GM18520 (cell line): Measurements from ENCODE around the gene SOX1.

Experiments used
- ATAC-seq: cut with Tn5 transposase; IDR thresholded peaks from one replicate; pipeline ENCODE4 v1.9.1; 2021; ENCODE audit not compliant: unreplicated experiment

SOX1 gene

GRCh38 chr13:112105244-112105681, 38.3 kb downstream of the SOX1 start:
- ATAC-seq, result no peak

- ATAC-seq, result no peak
Observed at GRCh38 chr13:112105892-112106291, 38.9 kb downstream of the SOX1 start.

- ATAC-seq, result no peak
Observed at GRCh38 chr13:112106478-112107141, 39.7 kb downstream of the SOX1 start.

GRCh38 chr13:112107289-112107688, 40.3 kb downstream of the SOX1 start:
- no peak for ATAC-seq

GRCh38 chr13:112110479-112110878, 43.5 kb downstream of the SOX1 start:
- ATAC-seq, result no peak

GRCh38 chr13:112111239-112111857, 44.4 kb downstream of the SOX1 start:
- ATAC-seq, result no peak

GRCh38 chr13:112112534-112113276, 45.8 kb downstream of the SOX1 start:
- no peak for ATAC-seq

GRCh38 chr13:112113348-112113747, 46.4 kb downstream of the SOX1 start:
- no peak for ATAC-seq

- no peak for ATAC-seq
Observed at GRCh38 chr13:112113851-112114250, 46.9 kb downstream of the SOX1 start.

GRCh38 chr13:112114391-112114790, 47.4 kb downstream of the SOX1 start:
- no peak for ATAC-seq

- ATAC-seq, result no peak
Observed at GRCh38 chr13:112115403-112116091, 48.6 kb downstream of the SOX1 start.

- ATAC-seq, result no peak
Observed at GRCh38 chr13:112116187-112116950, 49.4 kb downstream of the SOX1 start.

GRCh38 chr13:112117258-112117954, 50.5 kb downstream of the SOX1 start:
- ATAC-seq, result no peak

GRCh38 chr13:112117955-112118302, 51.0 kb downstream of the SOX1 start:
- no peak for ATAC-seq

GRCh38 chr13:112118451-112119064, 51.6 kb downstream of the SOX1 start:
- ATAC-seq, result no peak

- no peak for ATAC-seq
Observed at GRCh38 chr13:112119192-112120030, 52.5 kb downstream of the SOX1 start.

GRCh38 chr13:112120031-112120373, 53.1 kb downstream of the SOX1 start:
- ATAC-seq, result no peak
